A549 (cell line): ENCODE results near the gene KCNH3. TPM values are rescaled to one million over a fixed set of nuclear protein-coding genes. Genes with fewer than 3 reads are reported as not detected.

Source experiments
- ATAC-seq, 2 experiments: fragments of 200-7000 bp in 1 of 2; fragments of >200 bp in 1 of 2; cut with Nextera tagmentation in 1 of 2; cut with Tn5 transposase in 1 of 2; 3 replicates each; pipeline versions ENCODE4 v1.8.0 to v1.9.1; 2018 to 2020; ENCODE audit warnings: mild to moderate bottlenecking in 1 of 2, moderate library complexity in 1 of 2
- CTCF ChIA-PET: fragments of 300-600 bp; sonication (Branson Sonifier 250); formaldehyde crosslinking; extraction: SDS; loops from one replicate; lab custom pipeline; 2021; ENCODE audit warnings: antibody characterized with exemption, inconsistent platforms; lab: Yijun Ruan, JAX
- POLR2A ChIA-PET: fragments of 350-600 bp; formaldehyde crosslinking; extraction: SDS; loops from one replicate; lab custom pipeline; 2021; ENCODE audit warnings: antibody characterized with exemption, inconsistent platforms; lab: Yijun Ruan, JAX
- DNase-seq, 2 experiments: peaks; one replicate each; pipeline versions ENCODE4 v3.0.0 to v3.0.0-alpha.2; 2011 to 2016; ENCODE audit warnings: low read depth in 1 of 2, low spot score in 1 of 2
- FAIRE-seq: peaks from 2 replicates; lab custom pipeline; 2011; peaks lifted over from hg19 to GRCh38; lab: Jason Lieb, UNC
- H3K27ac ChIP-seq, 2 experiments: fragments of >200 bp; sonication (Bioruptor Twin); formaldehyde crosslinking; 3 replicates each; pipeline ENCODE4 v1.5.1; 2016 to 2017
- H3K4me1 ChIP-seq: fragments of >200 bp; sonication (Bioruptor Twin); formaldehyde crosslinking; 3 replicates; pipeline ENCODE4 v1.6.1; 2016
- H3K4me2 ChIP-seq: fragments of >200 bp; sonication (Bioruptor Twin); formaldehyde crosslinking; 3 replicates; pipeline ENCODE4 v1.6.1; 2016
- H3K4me3 ChIP-seq: fragments of >200 bp; sonication (Bioruptor Twin); formaldehyde crosslinking; 3 replicates; pipeline ENCODE4 v1.5.1; 2016
- H3K9me3 ChIP-seq: fragments of >200 bp; sonication (Bioruptor Twin); formaldehyde crosslinking; 3 replicates; pipeline ENCODE4 v1.6.1; 2016
- BHLHE40 ChIP-seq: IDR thresholded peaks from 2 replicates; pipeline ENCODE4 v1.6.1; 2012; ENCODE audit warnings: low read depth, low read length, inconsistent platforms
- CEBPB ChIP-seq, 2 experiments: fragments of >200 bp in 1 of 2; sonication (Bioruptor Twin) in 1 of 2; formaldehyde crosslinking in 1 of 2; IDR thresholded peaks; 2 replicates each; pipeline ENCODE4 v1.6.1; 2012 to 2016
- EHF ChIP-seq: fragments of 250-450 bp; sonication (Bioruptor Pico); IDR thresholded peaks from 2 replicates; pipeline ENCODE4 v1.5.0; 2020; ENCODE audit warnings: mild to moderate bottlenecking
- ESRRA ChIP-seq: fragments of 150-350 bp; IDR thresholded peaks from 2 replicates; pipeline ENCODE4 v1.6.1; 2014; ENCODE audit warnings: mild to moderate bottlenecking, low read length, borderline replicate concordance
- FOSB ChIP-seq: fragments of 250-450 bp; sonication (Bioruptor Pico); IDR thresholded peaks from 2 replicates; pipeline ENCODE4 v1.5.0; 2020; ENCODE audit warnings: mild to moderate bottlenecking, moderate library complexity
- FOSL2 ChIP-seq, 2 experiments: fragments of 450-650 bp in 1 of 2; fragments of >200 bp in 1 of 2; sonication (Bioruptor Twin) in 1 of 2; formaldehyde crosslinking; IDR thresholded peaks; 2 replicates each; pipeline versions ENCODE4 v1.5.0 to v1.6.1; 2016 to 2020; ENCODE audit warnings: mild to moderate bottlenecking in 1 of 2, moderate library complexity in 1 of 2
- GATA3 ChIP-seq: IDR thresholded peaks from 2 replicates; pipeline ENCODE4 v1.6.1; 2012; ENCODE audit warnings: borderline replicate concordance
- HOXA7 ChIP-seq: fragments of 250-450 bp; sonication (Bioruptor Pico); IDR thresholded peaks from 2 replicates; pipeline ENCODE4 v1.5.0; 2020; ENCODE audit warnings: mild to moderate bottlenecking, moderate library complexity
- JUN ChIP-seq, 2 experiments: fragments of >200 bp; sonication (Bioruptor Twin); formaldehyde crosslinking; IDR thresholded peaks; 2 replicates in 1 of 2; 3 replicates in 1 of 2; pipeline ENCODE4 v1.6.1; 2016 to 2017
- KDM5A ChIP-seq: fragments of 200-600 bp; sonication (generic); IDR thresholded peaks from 2 replicates; pipeline ENCODE4 v1.6.1; 2016; ENCODE audit warnings: antibody characterized with exemption, mild to moderate bottlenecking
- NPAS2 ChIP-seq: fragments of 250-450 bp; sonication (Bioruptor Pico); IDR thresholded peaks from 2 replicates; pipeline ENCODE4 v1.8.0; 2022; ENCODE audit warnings: mild to moderate bottlenecking, moderate library complexity, borderline replicate concordance
- NR3C1 ChIP-seq: fragments of >200 bp; sonication (Bioruptor Twin); formaldehyde crosslinking; IDR thresholded peaks from 3 replicates; pipeline ENCODE4 v1.6.1; 2017
- POLR2AphosphoS2 ChIP-seq: conservative IDR thresholded peaks from 2 replicates; pipeline ENCODE4 v1.6.1; 2012; ENCODE audit warnings: low read length, improper control_type of control experiment, inconsistent platforms
- RARB ChIP-seq: fragments of 250-450 bp; sonication (Bioruptor Pico); IDR thresholded peaks from 2 replicates; pipeline ENCODE4 v1.8.0; 2021; ENCODE audit warnings: mild to moderate bottlenecking, moderate library complexity
- RCOR1 ChIP-seq: fragments of 150-350 bp; IDR thresholded peaks from 2 replicates; pipeline ENCODE4 v1.6.1; 2014; ENCODE audit warnings: antibody characterized with exemption, low read length, low read depth
- RNF2 ChIP-seq: fragments of 200-600 bp; sonication (generic); IDR thresholded peaks from 2 replicates; pipeline ENCODE4 v1.6.1; 2016; ENCODE audit warnings: low read depth, mild to moderate bottlenecking, antibody characterized with exemption, moderate library complexity, borderline replicate concordance
- ZC3H11A ChIP-seq: fragments of 450-650 bp; IDR thresholded peaks from 2 replicates; pipeline ENCODE4 v1.6.1; 2014; ENCODE audit warnings: antibody characterized with exemption, mild to moderate bottlenecking
- ZFP36 ChIP-seq: fragments of 450-650 bp; IDR thresholded peaks from 2 replicates; pipeline ENCODE4 v1.6.1; 2014; ENCODE audit warnings: borderline replicate concordance; ENCODE audit not compliant: partially characterized antibody
- ZSCAN20 ChIP-seq: fragments of 250-450 bp; sonication (Bioruptor Pico); IDR thresholded peaks from 2 replicates; pipeline ENCODE4 v1.8.0; 2022; ENCODE audit warnings: mild to moderate bottlenecking, moderate library complexity
- WGBS: methylation state at CpG from one replicate; pipeline ENCODE4 v1.1.6; 2017; ENCODE audit errors: missing lambda C conversion rate; 5-methylcytosine and 5-hydroxymethylcytosine counted together
- polyA plus RNA-seq, 4 experiments: library from polyadenylated mRNA; depleted of rRNA in 3 of 4; stranded (reverse); fragments of >200 nt; fragmentation: RNase III in 1 of 4; extraction: RNeasy Plus Mini Kit Qiagen cat#74134 plus additional on column Dnase treatment in 1 of 4; gene quantifications; 2 replicates in 3 of 4; 3 replicates in 1 of 4; pipeline ENCODE4 v1.2.3, GENCODE V29; 2011 to 2017
- TF ChIP-seq, protein P1 (sequence below): IDR thresholded peaks from 2 replicates; pipeline ENCODE4 v1.6.1; 2012; ENCODE audit warnings: low read depth, borderline replicate concordance
- TF ChIP-seq, protein P2 (sequence below): fragments of 250-450 bp; sonication (Bioruptor Pico); IDR thresholded peaks from 2 replicates; pipeline ENCODE4 v1.5.0; 2020; ENCODE audit warnings: low read depth, mild to moderate bottlenecking, moderate library complexity
- TF ChIP-seq, protein P3 (sequence below): fragments of 150-350 bp; IDR thresholded peaks from 2 replicates; pipeline ENCODE4 v1.6.1; 2014; ENCODE audit warnings: low read depth, mild to moderate bottlenecking, low read length

KCNH3 gene
- polyA plus RNA-seq, 2 of the 4 experiments (the other 2 are of a cell fraction) = 1.0 to 2.2 TPM

DNA sequence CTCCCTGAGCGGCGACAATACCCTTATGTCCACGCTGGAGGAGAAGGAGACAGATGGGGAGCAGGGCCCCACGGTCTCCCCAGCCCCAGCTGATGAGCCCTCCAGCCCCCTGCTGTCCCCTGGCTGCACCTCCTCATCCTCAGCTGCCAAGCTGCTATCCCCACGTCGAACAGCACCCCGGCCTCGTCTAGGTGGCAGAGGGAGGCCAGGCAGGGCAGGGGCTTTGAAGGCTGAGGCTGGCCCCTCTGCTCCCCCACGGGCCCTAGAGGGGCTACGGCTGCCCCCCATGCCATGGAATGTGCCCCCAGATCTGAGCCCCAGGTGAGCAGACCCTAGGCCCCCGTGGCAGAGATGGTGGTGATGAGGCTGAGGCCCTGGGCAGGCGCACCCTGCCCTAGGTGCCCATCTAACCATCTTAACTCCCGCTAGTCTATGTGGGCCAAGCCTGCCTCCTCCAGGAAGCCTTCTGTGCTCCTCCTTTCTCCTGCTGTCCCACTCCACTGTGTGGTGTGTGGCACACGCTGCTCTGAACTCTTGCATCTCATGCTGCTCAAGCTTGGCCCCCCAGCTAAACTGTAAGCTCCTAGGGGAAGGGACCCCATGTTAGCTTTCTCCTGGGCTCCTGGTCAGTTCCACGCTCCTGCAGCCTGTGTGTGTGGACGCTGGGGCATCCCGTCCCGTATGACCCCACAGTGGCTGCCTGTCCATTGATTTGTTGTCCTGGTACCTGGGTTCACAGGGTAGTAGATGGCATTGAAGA lies 17.0 kb downstream of the KCNH3 start:
- FAIRE-seq (no peak), DNase-seq (no peak), ATAC-seq (0 out of 6 replicates have a peak, but pooled peaks of 1 of the 2 experiments have one; percentile 4)
- Histone ChIP-seq H3K4me2 (no peak overlapping the region), H3K9me3 (no peaks in the 10 kb centered on the region), H3K4me3 (no peak overlapping the region), H3K27ac (no peak overlapping the region), H3K4me1 (no peaks in the 10 kb centered on the region)
- TF ChIP-seq FOSB (no peak), ZFP36 (peak; percentile 67)
- 94% methylated on average over 11 of the region's 18 CpGs for WGBS
- ChIA-PET CTCF (interaction anchor here (0.6 to 11.4 kb wide), 10 partner anchors 11 to 224 kb away, joined by 3 to 91 read pairs (median 19); no protein-coding TSS in a partner anchor), POLR2A (interaction anchor here (1.1 kb wide), 1 partner anchor 11 kb away, joined by 4 read pairs; no protein-coding TSS in a partner anchor)

DNA sequence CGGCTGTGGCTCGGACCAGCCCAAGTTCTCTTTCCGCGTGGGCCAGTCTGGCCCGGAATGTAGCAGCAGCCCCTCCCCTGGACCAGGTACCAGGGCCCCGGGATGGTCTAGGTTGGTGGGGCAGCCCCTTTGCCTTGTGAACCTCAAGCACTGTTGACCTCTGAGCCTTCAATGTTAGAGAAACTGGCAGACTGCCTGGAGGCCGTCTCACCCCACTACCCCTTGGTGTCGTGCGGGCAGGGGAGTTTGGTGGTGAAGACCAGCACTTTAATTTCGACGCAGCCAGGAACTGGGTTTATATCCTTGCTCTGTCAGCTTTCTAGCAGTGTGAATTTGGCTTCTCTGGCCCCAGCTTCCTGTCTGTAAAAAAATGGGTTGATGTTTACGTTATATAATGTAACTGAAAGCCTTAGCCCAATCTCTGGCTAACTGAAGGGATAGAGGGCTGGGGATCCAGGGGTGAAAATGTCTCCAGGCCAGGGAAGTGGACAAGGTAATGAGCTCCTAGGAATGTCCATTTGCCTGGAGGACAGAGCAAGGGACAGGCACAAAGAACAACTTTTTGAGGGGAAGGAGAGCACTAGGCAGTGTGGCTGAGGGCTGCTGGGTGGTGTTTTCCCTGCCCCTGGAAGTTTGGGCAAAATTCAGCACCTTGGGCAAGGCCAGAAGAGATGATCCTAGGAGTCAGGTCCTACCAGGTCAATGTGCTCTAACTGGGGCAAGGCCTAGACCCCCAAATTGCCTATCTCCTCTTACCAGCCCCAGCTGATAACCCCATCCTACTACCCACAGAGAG lies 17.8 kb downstream of the KCNH3 start:
- no peak overlapping the region for H3K27ac ChIP-seq
- no peaks in the 10 kb centered on the region for H3K4me1 ChIP-seq
- no peaks in the 10 kb centered on the region for H3K9me3 ChIP-seq
- no peak for FAIRE-seq
- TF ChIP-seq RARB (no peak), EHF (CRISPR knock-in tag) (no peak), CEBPB (IDR thresholded peaks at IDR 0.05) (no peak), POLR2AphosphoS2 (no peak), RNF2 (no peak), ZSCAN20 (CRISPR knock-in tag) (no peak)
- TF ChIP-seq, protein P1, sequence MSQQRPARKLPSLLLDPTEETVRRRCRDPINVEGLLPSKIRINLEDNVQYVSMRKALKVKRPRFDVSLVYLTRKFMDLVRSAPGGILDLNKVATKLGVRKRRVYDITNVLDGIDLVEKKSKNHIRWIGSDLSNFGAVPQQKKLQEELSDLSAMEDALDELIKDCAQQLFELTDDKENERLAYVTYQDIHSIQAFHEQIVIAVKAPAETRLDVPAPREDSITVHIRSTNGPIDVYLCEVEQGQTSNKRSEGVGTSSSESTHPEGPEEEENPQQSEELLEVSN = no peak
- TF ChIP-seq, protein P2, sequence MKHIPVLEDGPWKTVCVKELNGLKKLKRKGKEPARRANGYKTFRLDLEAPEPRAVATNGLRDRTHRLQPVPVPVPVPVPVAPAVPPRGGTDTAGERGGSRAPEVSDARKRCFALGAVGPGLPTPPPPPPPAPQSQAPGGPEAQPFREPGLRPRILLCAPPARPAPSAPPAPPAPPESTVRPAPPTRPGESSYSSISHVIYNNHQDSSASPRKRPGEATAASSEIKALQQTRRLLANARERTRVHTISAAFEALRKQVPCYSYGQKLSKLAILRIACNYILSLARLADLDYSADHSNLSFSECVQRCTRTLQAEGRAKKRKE (CRISPR knock-in tag) = no peak
- TF ChIP-seq, all 56 proteins: peak for 0
- no peak overlapping the region for H3K4me3 ChIP-seq
- no peak for ATAC-seq
- CTCF ChIA-PET = interaction anchor here (0.5 to 11.4 kb wide), 17 partner anchors 12 to 394 kb away, joined by 3 to 91 read pairs (median 5); no protein-coding TSS in a partner anchor
- DNase-seq = no peak
- no peak overlapping the region for H3K4me2 ChIP-seq
- 84% methylated on average over 9 of the region's 12 CpGs for WGBS
- POLR2A ChIA-PET = no interaction called here

DNA sequence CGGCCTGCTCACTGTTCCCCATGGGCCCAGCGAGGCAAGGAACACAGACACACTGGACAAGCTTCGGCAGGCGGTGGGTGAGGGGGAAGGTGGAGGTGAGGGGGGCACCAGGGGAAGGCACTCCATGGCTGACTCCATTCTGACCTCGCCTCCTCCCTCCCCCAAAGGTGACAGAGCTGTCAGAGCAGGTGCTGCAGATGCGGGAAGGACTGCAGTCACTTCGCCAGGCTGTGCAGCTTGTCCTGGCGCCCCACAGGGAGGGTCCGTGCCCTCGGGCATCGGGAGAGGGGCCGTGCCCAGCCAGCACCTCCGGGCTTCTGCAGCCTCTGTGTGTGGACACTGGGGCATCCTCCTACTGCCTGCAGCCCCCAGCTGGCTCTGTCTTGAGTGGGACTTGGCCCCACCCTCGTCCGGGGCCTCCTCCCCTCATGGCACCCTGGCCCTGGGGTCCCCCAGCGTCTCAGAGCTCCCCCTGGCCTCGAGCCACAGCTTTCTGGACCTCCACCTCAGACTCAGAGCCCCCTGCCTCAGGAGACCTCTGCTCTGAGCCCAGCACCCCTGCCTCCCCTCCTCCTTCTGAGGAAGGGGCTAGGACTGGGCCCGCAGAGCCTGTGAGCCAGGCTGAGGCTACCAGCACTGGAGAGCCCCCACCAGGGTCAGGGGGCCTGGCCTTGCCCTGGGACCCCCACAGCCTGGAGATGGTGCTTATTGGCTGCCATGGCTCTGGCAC lies 18.5 kb downstream of the KCNH3 start:
- Histone ChIP-seq H3K4me2 (no peak overlapping the region), H3K4me1 (no peaks in the 10 kb centered on the region), H3K9me3 (no peaks in the 10 kb centered on the region), H3K4me3 (no peak overlapping the region), H3K27ac (no peak overlapping the region)
- DNase-seq (no peak), FAIRE-seq (no peak), ATAC-seq (no peak)
- WGBS = 90% methylated on average over 17 of the region's 18 CpGs
- POLR2A ChIA-PET = no interaction called here
- TF ChIP-seq JUN (IDR thresholded peaks at IDR 0.05) (no peak), ESRRA (no peak), BHLHE40 (no peak), RCOR1 (no peak), NR3C1 (no peak), NPAS2 (CRISPR knock-in tag) (no peak), GATA3 (no peak), ZC3H11A (no peak), HOXA7 (CRISPR knock-in tag) (no peak), KDM5A (no peak), FOSL2 (IDR thresholded peaks at IDR 0.05) (no peak), FOSL2 (CRISPR knock-in tag; IDR thresholded peaks at IDR 0.05) (no peak)
- TF ChIP-seq, protein P3, sequence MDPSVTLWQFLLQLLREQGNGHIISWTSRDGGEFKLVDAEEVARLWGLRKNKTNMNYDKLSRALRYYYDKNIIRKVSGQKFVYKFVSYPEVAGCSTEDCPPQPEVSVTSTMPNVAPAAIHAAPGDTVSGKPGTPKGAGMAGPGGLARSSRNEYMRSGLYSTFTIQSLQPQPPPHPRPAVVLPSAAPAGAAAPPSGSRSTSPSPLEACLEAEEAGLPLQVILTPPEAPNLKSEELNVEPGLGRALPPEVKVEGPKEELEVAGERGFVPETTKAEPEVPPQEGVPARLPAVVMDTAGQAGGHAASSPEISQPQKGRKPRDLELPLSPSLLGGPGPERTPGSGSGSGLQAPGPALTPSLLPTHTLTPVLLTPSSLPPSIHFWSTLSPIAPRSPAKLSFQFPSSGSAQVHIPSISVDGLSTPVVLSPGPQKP = no peak
- TF ChIP-seq, all 56 proteins: peak for 0
- CTCF ChIA-PET = interaction anchor here (0.5 to 11.4 kb wide), 18 partner anchors 10 to 395 kb away, joined by 3 to 91 read pairs (median 4); partner anchors contain the start of gene KCNH3
